Right atrium auricular region (tissue), 2 donors: ENCODE measurements around the gene UNC119. TPM values are rescaled to one million over a fixed set of nuclear protein-coding genes. Genes with fewer than 3 reads are reported as not detected.

ENCODE experiments used
- DNase-seq: peaks from one replicate; pipeline ENCODE4 v3.0.0-alpha.2; 2019; ENCODE audit warnings: low spot score
- H3K27ac ChIP-seq, 2 donors: fragments of 200-600 bp; sonication (generic); 1 replicate in 1 of 2; 2 replicates in 1 of 2; pipeline ENCODE4 v1.5.1; 2016 to 2019
- H3K27me3 ChIP-seq, 2 donors: fragments of 200-600 bp; sonication (generic); one replicate each; pipeline versions ENCODE4 v1.5.1 to v1.6.0; 2017 to 2019
- H3K36me3 ChIP-seq: fragments of 200-600 bp; sonication (generic); one replicate; pipeline ENCODE4 v1.5.1; 2016
- H3K4me1 ChIP-seq, 2 donors: fragments of 200-600 bp; sonication (generic); one replicate each; pipeline versions ENCODE4 v1.5.1 to v1.6.0; 2017 to 2019
- H3K4me3 ChIP-seq, 2 donors: fragments of 200-600 bp; sonication (generic); 1 replicate in 1 of 2; 2 replicates in 1 of 2; pipeline ENCODE4 v1.5.1; 2017 to 2019; ENCODE audit warnings: mild to moderate bottlenecking in 1 of 2, moderate library complexity in 1 of 2
- H3K9me3 ChIP-seq, 2 donors: fragments of 200-600 bp; sonication (generic); one replicate each; pipeline ENCODE4 v1.5.1; 2019
- total RNA-seq, 2 donors: library from RNA; depleted of rRNA; stranded (reverse); fragments of >200 nt; gene quantifications; one replicate each; pipeline ENCODE4 v1.1.0, GENCODE V29; 2016
- TF ChIP-seq, protein P1 (sequence below), 2 donors: fragments of 200-600 bp; sonication (generic); IDR thresholded peaks; one replicate each; pipeline ENCODE4 v1.5.1; 2019; ENCODE audit warnings: antibody characterized with exemption in 2 of 2

UNC119 gene
- total RNA-seq, 2 donors from 2014 or later, result 19.6 to 30.3 TPM

DNA sequence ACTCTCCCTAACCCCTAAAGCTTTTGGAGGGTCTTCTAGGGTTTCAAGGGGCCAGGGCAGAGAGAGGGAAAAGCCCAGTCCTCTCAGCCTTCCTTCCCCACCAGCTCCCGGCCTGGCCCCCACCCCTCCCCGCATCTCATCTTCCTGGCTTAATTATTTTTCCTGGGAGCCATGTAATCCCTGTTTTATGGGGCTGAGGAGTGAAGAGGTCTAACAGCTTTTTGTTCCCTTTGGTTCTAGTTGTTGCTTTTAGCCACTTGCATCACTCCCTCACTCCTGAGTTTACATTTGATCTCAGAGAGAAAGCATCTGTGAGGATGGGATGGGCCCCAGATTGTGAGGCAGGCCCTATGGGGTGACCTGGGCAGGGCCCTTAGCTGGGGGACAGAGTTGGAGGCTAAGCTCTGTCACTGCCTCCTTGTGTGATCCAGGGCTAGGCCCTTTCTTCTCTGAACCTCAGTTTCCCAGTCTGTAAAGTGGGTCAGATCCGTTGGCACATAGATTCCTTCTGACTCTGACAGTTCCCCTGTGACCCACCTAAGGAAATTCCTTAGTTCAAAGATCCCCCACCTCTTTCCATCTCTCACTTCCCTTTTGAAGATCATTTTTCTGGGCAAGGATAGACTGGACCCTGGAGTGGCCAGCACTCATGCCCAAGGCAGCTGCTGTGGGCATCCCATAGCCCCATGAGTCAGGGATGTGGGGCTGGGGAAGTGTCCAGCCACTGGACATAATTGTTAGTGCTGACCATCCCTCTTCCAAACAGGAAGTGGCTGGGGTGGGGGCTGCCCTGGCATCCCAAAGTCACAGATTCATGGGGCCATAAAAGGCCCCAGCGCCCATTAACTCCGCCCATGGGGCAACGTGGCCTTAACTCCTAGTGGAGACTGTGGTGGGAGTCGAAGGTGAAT is 20.1 kb downstream of the UNC119 start:
- H3K36me3 ChIP-seq, result no peaks in the 10 kb centered on the region
- H3K9me3 ChIP-seq, result no peaks in the 10 kb centered on the region
- TF ChIP-seq, protein P1, sequence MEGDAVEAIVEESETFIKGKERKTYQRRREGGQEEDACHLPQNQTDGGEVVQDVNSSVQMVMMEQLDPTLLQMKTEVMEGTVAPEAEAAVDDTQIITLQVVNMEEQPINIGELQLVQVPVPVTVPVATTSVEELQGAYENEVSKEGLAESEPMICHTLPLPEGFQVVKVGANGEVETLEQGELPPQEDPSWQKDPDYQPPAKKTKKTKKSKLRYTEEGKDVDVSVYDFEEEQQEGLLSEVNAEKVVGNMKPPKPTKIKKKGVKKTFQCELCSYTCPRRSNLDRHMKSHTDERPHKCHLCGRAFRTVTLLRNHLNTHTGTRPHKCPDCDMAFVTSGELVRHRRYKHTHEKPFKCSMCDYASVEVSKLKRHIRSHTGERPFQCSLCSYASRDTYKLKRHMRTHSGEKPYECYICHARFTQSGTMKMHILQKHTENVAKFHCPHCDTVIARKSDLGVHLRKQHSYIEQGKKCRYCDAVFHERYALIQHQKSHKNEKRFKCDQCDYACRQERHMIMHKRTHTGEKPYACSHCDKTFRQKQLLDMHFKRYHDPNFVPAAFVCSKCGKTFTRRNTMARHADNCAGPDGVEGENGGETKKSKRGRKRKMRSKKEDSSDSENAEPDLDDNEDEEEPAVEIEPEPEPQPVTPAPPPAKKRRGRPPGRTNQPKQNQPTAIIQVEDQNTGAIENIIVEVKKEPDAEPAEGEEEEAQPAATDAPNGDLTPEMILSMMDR (IDR thresholded peaks at IDR 0.05), result no peak
- no peak for DNase-seq
- no peak overlapping the region for H3K4me3 ChIP-seq
- no peaks in the 10 kb centered on the region for H3K27me3 ChIP-seq
- no peaks in the 10 kb centered on the region for H3K4me1 ChIP-seq
- H3K27ac ChIP-seq, result no peak overlapping the region

DNA sequence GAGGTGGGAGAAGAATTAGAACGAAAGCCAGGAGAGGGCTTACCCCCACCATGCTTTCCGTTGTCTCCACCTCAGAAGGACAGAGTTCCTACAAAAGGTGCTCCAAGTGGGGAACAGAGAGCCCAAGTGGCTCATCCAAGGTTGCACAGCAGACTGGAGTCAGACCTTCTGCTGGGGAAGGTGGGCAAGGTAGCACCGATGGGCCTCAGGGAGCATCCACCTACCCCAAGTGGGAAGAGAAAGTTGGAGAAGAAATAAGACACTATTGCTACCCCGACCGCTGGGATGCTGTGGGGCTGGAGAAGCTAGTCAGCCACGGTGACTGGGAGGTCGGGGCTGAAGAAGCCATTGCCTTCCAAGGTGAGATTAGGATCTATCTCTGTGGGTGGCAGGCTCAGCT is 21.5 kb downstream of the UNC119 start:
- TF ChIP-seq, protein P1 (IDR thresholded peaks at IDR 0.05), result no peak
- DNase-seq, result no peak

DNA sequence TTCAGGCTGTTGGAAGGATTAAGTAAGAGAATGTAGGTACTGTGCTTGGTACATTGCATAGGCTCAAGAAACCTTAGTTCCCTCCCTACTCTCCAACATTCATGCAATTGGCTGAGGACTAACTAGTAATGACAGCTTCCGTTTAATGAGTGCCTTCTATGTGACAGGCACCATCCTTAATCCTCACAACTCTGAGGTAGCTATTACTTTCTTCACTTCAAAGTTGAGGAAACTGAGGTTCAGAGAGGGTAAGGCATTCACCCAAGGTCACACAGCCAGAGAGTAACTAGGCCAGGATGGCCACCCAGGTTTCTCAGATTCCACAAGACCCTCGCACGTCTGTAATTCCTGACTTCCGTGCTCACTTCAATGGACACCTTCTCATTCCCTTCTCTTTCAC is 22.2 kb downstream of the UNC119 start:
- Histone ChIP-seq H3K4me1 (no peaks in the 10 kb centered on the region), H3K27me3 (no peaks in the 10 kb centered on the region), H3K27ac (no peak overlapping the region), H3K36me3 (no peaks in the 10 kb centered on the region), H3K9me3 (no peaks in the 10 kb centered on the region), H3K4me3 (no peak overlapping the region)
- TF ChIP-seq, protein P1 (IDR thresholded peaks at IDR 0.05), result no peak
- no peak for DNase-seq

More for the DNA sequence above, 21.5 kb downstream of the UNC119 start:
- no peaks in the 10 kb centered on the region for H3K4me1 ChIP-seq
- no peak overlapping the region for H3K27ac ChIP-seq
- no peaks in the 10 kb centered on the region for H3K9me3 ChIP-seq
- no peaks in the 10 kb centered on the region for H3K36me3 ChIP-seq
- H3K4me3 ChIP-seq, result no peak overlapping the region
- H3K27me3 ChIP-seq, result no peaks in the 10 kb centered on the region

DNA sequence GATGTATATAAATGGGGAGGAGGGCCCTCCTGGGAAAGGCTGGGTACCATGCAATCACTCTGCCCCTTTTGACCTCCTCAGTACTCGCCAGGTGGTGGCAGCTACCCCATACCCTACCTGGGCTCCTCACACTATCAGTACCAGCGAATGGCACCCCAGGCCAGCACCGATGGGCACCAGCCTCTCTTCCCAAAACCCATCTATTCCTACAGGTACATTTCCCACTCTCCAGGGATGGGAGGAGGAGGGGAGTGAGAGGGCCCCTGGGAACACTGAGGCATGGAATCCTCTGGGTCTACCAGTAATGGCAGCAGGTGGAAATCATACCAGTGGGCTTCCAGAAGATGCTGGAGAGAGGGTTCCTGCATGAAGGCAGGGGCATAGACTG is 23.4 kb downstream of the UNC119 start:
- H3K27me3 ChIP-seq, result no peaks in the 10 kb centered on the region
- H3K4me3 ChIP-seq, result no peak overlapping the region
- TF ChIP-seq, protein P1 (IDR thresholded peaks at IDR 0.05), result no peak
- H3K9me3 ChIP-seq, result no peaks in the 10 kb centered on the region
- no peak for DNase-seq
- H3K4me1 ChIP-seq, result no peaks in the 10 kb centered on the region
- no peak overlapping the region for H3K27ac ChIP-seq
- H3K36me3 ChIP-seq, result no peaks in the 10 kb centered on the region

DNA sequence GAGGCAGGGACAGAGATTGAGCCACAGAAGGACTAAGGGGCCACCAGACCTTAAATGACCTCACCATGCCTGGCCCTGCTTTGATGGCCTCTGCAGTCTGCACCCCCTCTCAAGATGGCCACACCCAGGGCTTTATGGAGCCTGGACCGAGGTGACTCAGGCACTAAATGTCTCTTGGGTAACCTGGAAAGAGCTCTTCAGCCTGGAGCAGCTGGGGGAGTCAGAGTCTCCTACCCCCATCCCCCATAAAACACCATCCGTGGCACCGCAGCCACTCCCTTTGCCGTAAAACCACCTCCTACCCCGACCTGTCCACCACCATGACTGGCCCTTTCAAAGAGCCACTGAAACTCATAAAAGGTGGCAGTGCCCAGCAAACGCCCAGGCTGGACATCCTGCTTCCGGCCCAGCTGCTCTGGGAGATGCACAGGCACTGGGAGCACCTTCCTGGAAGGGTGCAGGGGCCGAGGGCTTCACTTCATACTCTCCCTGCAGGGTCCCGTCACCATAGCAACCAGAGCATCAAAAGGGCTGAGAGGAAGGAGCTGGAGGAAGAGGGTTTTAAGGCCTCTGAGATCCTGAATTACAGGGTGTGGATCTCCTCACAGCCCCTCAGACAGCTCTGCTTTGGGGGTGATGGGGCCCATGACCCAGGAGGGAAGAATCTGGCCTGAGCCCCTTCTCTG is 24.0 kb downstream of the UNC119 start:
- no peaks in the 10 kb centered on the region for H3K36me3 ChIP-seq
- no peak overlapping the region for H3K4me3 ChIP-seq
- no peak for DNase-seq
- no peaks in the 10 kb centered on the region for H3K4me1 ChIP-seq
- no peaks in the 10 kb centered on the region for H3K27me3 ChIP-seq
- H3K9me3 ChIP-seq, result no peaks in the 10 kb centered on the region
- TF ChIP-seq, protein P1 (IDR thresholded peaks at IDR 0.05), result no peak
- H3K27ac ChIP-seq, result no peak overlapping the region
